ENCODE data around the gene KIF13A. TPM values are rescaled to one million over a fixed set of nuclear protein-coding genes. Genes with fewer than 3 reads are reported as not detected.

The KIF13A gene
- total and polyA plus RNA-seq, 2 experiments from 2014 or later = 8.4 to 28.2 TPM

DNA sequence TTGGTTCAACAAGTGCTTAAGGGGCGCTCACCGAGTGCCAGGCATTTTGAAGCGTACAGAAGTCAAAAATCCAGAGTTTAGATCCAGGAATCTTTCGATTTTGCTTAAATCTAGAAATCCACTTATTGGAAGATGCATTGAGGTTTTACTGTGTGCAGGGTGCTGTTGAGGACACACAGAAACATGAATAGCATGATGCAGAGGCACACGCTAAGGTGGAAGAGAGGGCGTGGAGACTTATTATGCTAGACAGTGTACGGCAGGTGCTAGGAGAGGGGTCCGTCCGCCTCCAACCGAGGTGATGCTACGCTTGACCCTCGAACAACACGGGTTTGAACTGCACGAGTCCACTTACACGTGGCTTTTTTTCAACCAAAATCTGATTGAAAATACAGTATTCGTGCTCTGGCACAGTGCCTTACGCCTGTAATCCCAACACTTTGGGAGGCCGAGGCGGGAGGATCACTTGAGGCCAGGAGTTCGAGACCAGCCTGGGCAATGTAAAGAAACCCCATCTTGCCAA is 1.0 kb upstream of the KIF13A start (continued):
- TF ChIP-seq, protein P1, sequence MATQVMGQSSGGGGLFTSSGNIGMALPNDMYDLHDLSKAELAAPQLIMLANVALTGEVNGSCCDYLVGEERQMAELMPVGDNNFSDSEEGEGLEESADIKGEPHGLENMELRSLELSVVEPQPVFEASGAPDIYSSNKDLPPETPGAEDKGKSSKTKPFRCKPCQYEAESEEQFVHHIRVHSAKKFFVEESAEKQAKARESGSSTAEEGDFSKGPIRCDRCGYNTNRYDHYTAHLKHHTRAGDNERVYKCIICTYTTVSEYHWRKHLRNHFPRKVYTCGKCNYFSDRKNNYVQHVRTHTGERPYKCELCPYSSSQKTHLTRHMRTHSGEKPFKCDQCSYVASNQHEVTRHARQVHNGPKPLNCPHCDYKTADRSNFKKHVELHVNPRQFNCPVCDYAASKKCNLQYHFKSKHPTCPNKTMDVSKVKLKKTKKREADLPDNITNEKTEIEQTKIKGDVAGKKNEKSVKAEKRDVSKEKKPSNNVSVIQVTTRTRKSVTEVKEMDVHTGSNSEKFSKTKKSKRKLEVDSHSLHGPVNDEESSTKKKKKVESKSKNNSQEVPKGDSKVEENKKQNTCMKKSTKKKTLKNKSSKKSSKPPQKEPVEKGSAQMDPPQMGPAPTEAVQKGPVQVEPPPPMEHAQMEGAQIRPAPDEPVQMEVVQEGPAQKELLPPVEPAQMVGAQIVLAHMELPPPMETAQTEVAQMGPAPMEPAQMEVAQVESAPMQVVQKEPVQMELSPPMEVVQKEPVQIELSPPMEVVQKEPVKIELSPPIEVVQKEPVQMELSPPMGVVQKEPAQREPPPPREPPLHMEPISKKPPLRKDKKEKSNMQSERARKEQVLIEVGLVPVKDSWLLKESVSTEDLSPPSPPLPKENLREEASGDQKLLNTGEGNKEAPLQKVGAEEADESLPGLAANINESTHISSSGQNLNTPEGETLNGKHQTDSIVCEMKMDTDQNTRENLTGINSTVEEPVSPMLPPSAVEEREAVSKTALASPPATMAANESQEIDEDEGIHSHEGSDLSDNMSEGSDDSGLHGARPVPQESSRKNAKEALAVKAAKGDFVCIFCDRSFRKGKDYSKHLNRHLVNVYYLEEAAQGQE (IDR thresholded peaks at IDR 0.05; ENCODE audit: unreplicated experiment) = no peak
- TF ChIP-seq CREB1 (CRISPR knock-in tag; IDR thresholded peaks at IDR 0.05; ENCODE audit: low read depth) (no peak), EZH2phosphoT487 (IDR thresholded peaks at IDR 0.05; ENCODE audit: unreplicated experiment) (no peak)

DNA sequence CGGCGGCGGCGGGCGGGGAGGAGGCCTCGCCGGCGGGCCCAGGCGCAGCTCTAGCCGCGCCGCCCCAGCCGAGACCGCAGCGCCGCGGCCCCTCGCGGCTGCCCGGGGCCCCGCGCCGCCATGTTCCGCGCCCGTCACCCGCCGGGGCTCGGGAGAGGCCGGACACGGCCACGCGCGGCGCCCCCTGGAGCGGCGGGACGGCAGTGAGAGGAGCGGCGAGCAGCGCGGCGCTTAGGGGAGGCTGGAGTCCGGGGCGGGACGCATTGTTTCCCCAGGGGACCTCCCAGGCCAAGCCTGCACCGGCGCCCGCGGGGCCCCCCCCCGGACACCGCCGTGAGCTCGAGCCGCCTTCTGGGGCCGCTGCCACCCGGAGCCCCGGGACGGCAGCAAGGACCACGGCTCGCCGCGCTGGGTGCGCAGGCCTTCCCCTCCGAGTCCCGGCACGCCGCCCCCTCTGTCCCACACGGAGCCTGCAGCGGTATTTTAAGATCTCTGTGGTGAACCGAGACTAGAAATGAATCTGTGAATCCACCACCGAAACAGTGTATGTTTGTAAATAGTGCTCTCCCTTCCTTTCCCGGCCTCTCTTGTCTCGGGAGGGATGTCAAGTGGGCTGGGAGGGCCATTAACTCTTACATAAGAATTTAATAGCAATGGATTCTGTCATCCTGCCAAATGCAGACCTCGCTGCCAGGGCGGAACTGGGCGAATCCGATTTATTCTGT is 424 bp upstream of the KIF13A start:
- Histone ChIP-seq H3K4me1 (ENCODE audit: insufficient read depth) (peaks cover 36% of the 10 kb centered on the region), H3K36me3 (ENCODE audit: insufficient read depth) (no peaks in the 10 kb centered on the region), H2AFZ (peak overlapping the region; percentile 93), H3K27ac (ENCODE audit: low read depth) (peak overlapping the region; percentile 77; the same call in 1 of the 2 replicates), H3K27me3 (ENCODE audit: insufficient read depth) (peaks cover 13% of the 10 kb centered on the region), H3F3A (replicated peaks; ENCODE audit: low read depth) (0 out of 2 replicates have a peak, but pooled peaks cover 5% of the 10 kb centered on the region), H3K79me2 (replicated peaks; ENCODE audit: insufficient read depth) (peaks cover 40% of the 10 kb centered on the region), H3K4me3 (peak overlapping the region; percentile 83), H4K20me1 (replicated peaks; ENCODE audit: insufficient read depth) (peaks cover 5% of the 10 kb centered on the region; the same call in 1 of the 2 replicates), H3K9me2 (ENCODE audit: insufficient read depth) (no peaks in the 10 kb centered on the region), H3K4me2 (peak overlapping the region; percentile 89)
- Mint-ChIP-seq H3K4me1 (peaks cover 32% of the 10 kb centered on the region), H3K9me3 (no peaks in the 10 kb centered on the region), H3K36me3 (ENCODE audit: low read depth) (no peaks in the 10 kb centered on the region; the same call in 1 of the 3 replicates), H3K27me3 (ENCODE audit: insufficient read depth, low read depth, poor library complexity) (peaks cover 5% of the 10 kb centered on the region), H3K27ac (peak overlapping the region; percentile 60), H3K4me3 (peak overlapping the region; percentile 93)
- no peak for TF ChIP-seq CREB1 (CRISPR knock-in tag; IDR thresholded peaks at IDR 0.05; ENCODE audit: low read depth)
- TF ChIP-seq POLR2AphosphoS5 (IDR thresholded peaks at IDR 0.05; ENCODE audit: low read depth) = peak; percentile 22; the same call in 1 of the 2 replicates
- no peak for TF ChIP-seq ZNF114 (CRISPR knock-in tag; IDR thresholded peaks at IDR 0.05)
- no peak for TF ChIP-seq ZNF331 (CRISPR knock-in tag; IDR thresholded peaks at IDR 0.05; ENCODE audit: low read depth)
- TF ChIP-seq, protein P2, sequence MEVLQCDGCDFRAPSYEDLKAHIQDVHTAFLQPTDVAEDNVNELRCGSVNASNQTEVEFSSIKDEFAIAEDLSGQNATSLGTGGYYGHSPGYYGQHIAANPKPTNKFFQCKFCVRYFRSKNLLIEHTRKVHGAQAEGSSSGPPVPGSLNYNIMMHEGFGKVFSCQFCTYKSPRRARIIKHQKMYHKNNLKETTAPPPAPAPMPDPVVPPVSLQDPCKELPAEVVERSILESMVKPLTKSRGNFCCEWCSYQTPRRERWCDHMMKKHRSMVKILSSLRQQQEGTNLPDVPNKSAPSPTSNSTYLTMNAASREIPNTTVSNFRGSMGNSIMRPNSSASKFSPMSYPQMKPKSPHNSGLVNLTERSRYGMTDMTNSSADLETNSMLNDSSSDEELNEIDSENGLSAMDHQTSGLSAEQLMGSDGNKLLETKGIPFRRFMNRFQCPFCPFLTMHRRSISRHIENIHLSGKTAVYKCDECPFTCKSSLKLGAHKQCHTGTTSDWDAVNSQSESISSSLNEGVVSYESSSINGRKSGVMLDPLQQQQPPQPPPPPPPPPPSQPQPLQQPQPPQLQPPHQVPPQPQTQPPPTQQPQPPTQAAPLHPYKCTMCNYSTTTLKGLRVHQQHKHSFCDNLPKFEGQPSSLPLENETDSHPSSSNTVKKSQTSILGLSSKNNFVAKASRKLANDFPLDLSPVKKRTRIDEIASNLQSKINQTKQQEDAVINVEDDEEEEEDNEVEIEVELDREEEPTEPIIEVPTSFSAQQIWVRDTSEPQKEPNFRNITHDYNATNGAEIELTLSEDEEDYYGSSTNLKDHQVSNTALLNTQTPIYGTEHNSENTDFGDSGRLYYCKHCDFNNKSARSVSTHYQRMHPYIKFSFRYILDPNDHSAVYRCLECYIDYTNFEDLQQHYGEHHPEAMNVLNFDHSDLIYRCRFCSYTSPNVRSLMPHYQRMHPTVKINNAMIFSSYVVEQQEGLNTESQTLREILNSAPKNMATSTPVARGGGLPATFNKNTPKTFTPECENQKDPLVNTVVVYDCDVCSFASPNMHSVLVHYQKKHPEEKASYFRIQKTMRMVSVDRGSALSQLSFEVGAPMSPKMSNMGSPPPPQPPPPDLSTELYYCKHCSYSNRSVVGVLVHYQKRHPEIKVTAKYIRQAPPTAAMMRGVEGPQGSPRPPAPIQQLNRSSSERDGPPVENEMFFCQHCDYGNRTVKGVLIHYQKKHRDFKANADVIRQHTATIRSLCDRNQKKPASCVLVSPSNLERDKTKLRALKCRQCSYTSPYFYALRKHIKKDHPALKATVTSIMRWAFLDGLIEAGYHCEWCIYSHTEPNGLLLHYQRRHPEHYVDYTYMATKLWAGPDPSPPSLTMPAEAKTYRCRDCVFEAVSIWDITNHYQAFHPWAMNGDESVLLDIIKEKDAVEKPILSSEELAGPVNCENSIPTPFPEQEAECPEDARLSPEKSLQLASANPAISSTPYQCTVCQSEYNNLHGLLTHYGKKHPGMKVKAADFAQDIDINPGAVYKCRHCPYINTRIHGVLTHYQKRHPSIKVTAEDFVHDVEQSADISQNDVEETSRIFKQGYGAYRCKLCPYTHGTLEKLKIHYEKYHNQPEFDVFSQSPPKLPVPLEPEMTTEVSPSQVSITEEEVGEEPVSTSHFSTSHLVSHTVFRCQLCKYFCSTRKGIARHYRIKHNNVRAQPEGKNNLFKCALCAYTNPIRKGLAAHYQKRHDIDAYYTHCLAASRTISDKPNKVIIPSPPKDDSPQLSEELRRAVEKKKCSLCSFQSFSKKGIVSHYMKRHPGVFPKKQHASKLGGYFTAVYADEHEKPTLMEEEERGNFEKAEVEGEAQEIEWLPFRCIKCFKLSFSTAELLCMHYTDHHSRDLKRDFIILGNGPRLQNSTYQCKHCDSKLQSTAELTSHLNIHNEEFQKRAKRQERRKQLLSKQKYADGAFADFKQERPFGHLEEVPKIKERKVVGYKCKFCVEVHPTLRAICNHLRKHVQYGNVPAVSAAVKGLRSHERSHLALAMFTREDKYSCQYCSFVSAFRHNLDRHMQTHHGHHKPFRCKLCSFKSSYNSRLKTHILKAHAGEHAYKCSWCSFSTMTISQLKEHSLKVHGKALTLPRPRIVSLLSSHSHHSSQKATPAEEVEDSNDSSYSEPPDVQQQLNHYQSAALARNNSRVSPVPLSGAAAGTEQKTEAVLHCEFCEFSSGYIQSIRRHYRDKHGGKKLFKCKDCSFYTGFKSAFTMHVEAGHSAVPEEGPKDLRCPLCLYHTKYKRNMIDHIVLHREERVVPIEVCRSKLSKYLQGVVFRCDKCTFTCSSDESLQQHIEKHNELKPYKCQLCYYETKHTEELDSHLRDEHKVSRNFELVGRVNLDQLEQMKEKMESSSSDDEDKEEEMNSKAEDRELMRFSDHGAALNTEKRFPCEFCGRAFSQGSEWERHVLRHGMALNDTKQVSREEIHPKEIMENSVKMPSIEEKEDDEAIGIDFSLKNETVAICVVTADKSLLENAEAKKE (CRISPR knock-in tag; IDR thresholded peaks at IDR 0.05) = no peak
- TF ChIP-seq, protein P3, sequence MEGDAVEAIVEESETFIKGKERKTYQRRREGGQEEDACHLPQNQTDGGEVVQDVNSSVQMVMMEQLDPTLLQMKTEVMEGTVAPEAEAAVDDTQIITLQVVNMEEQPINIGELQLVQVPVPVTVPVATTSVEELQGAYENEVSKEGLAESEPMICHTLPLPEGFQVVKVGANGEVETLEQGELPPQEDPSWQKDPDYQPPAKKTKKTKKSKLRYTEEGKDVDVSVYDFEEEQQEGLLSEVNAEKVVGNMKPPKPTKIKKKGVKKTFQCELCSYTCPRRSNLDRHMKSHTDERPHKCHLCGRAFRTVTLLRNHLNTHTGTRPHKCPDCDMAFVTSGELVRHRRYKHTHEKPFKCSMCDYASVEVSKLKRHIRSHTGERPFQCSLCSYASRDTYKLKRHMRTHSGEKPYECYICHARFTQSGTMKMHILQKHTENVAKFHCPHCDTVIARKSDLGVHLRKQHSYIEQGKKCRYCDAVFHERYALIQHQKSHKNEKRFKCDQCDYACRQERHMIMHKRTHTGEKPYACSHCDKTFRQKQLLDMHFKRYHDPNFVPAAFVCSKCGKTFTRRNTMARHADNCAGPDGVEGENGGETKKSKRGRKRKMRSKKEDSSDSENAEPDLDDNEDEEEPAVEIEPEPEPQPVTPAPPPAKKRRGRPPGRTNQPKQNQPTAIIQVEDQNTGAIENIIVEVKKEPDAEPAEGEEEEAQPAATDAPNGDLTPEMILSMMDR (conservative IDR thresholded peaks at IDR 0.05; ENCODE audit: low read depth in 2 of 2) = no peak
- TF ChIP-seq STAT1 (IDR thresholded peaks at IDR 0.05; ENCODE audit: unreplicated experiment) = no peak
- DNase-seq (ENCODE audit: low spot score) (peak; percentile 68), ATAC-seq (peak; percentile 59)

Data from GM23338 (cell line).